ENCODE results near the gene HCFC1R1.

HCFC1R1 gene

GRCh38 chr16:3059723-3060242 is 36.0 kb upstream of the HCFC1R1 start:
- Histone ChIP-seq H3K79me2 (ENCODE audit: insufficient read depth, low read length) (peaks cover 27% of the 10 kb centered on the region), H4K20me1 (ENCODE audit: insufficient read depth, low read length) (peaks cover 12% of the 10 kb centered on the region; the same call in 1 of the 2 replicates), H3K4me2 (ENCODE audit: insufficient read depth, low read length) (peak overlapping the region; percentile 83), H3K36me3 (ENCODE audit: insufficient read depth, low read length) (peaks cover 25% of the 10 kb centered on the region), H3K27me3 (ENCODE audit: insufficient read depth, low read length, poor library complexity) (no peaks in the 10 kb centered on the region), H3K9me3 (ENCODE audit: insufficient read depth, low read length, severe bottlenecking) (no peaks in the 10 kb centered on the region), H3K4me3 (ENCODE audit: low read depth in 1 of 2, low read length in 2 of 2) (peak overlapping the region; percentile 51 to 74; a peak in 3 of 4 replicates), H3K9ac (ENCODE audit: low read depth, low read length) (peak overlapping the region; percentile 83), H3K27ac (ENCODE audit: low read length) (peak overlapping the region; percentile 90), H2AFZ (ENCODE audit: low read depth, low read length) (peak overlapping the region; percentile 76), H3K4me1 (ENCODE audit: insufficient read depth, low read length) (peaks cover 36% of the 10 kb centered on the region)
- no peak for TF ChIP-seq EZH2 (IDR thresholded peaks at IDR 0.05; ENCODE audit: borderline replicate concordance, low read depth, low read length, severe bottlenecking)
- no peak for TF ChIP-seq CTCF (IDR thresholded peaks at IDR 0.05; ENCODE audit: borderline replicate concordance, extremely low read depth, low read length, poor library complexity, severe bottlenecking)
- DNase-seq, result no peak
- ATAC-seq (ENCODE audit: insufficient read depth, low read depth), result no peak

- H3K4me3 ChIP-seq (ENCODE audit: low read depth in 1 of 2, low read length in 2 of 2), result peak overlapping the region; percentile 51 to 74
These were observed 35.4 kb upstream of the HCFC1R1 start for GRCh38 chr16:3059041-3059722.

GRCh38 chr16:3058139-3059030 is 34.6 kb upstream of the HCFC1R1 start:
- Histone ChIP-seq H3K4me3 (ENCODE audit: low read depth in 1 of 2, low read length in 2 of 2) (peak overlapping the region; percentile 51 to 74), H3K79me2 (ENCODE audit: insufficient read depth, low read length) (peaks cover 23% of the 10 kb centered on the region), H3K27ac (ENCODE audit: low read length) (peak overlapping the region; percentile 81), H3K36me3 (ENCODE audit: insufficient read depth, low read length) (peaks cover 37% of the 10 kb centered on the region), H4K20me1 (ENCODE audit: insufficient read depth, low read length) (peaks cover 15% of the 10 kb centered on the region; the same call in 1 of the 2 replicates), H2AFZ (ENCODE audit: low read depth, low read length) (peak overlapping the region; percentile 61; the same call in 1 of the 2 replicates), H3K9ac (ENCODE audit: low read depth, low read length) (peak overlapping the region; percentile 83), H3K4me2 (ENCODE audit: insufficient read depth, low read length) (peak overlapping the region; percentile 83), H3K9me3 (ENCODE audit: insufficient read depth, low read length, severe bottlenecking) (no peaks in the 10 kb centered on the region), H3K4me1 (ENCODE audit: insufficient read depth, low read length) (peaks cover 32% of the 10 kb centered on the region), H3K27me3 (ENCODE audit: insufficient read depth, low read length, poor library complexity) (no peaks in the 10 kb centered on the region)
- peak; percentile 28 for ATAC-seq (ENCODE audit: insufficient read depth, low read depth)
- peak; percentile 55 for DNase-seq
- TF ChIP-seq EZH2 (IDR thresholded peaks at IDR 0.05; ENCODE audit: borderline replicate concordance, low read depth, low read length, severe bottlenecking) (no peak), CTCF (IDR thresholded peaks at IDR 0.05; ENCODE audit: borderline replicate concordance, extremely low read depth, low read length, poor library complexity, severe bottlenecking) (peak; percentile 31)

More at GRCh38 chr16:3059041-3059722, 35.4 kb upstream of the HCFC1R1 start:
- Histone ChIP-seq H4K20me1 (ENCODE audit: insufficient read depth, low read length) (peaks cover 12% of the 10 kb centered on the region; the same call in 1 of the 2 replicates), H3K27ac (ENCODE audit: low read length) (peak overlapping the region; percentile 90), H3K9me3 (ENCODE audit: insufficient read depth, low read length, severe bottlenecking) (no peaks in the 10 kb centered on the region), H3K9ac (ENCODE audit: low read depth, low read length) (peak overlapping the region; percentile 83), H3K79me2 (ENCODE audit: insufficient read depth, low read length) (peaks cover 23% of the 10 kb centered on the region), H3K4me1 (ENCODE audit: insufficient read depth, low read length) (peaks cover 31% of the 10 kb centered on the region), H3K27me3 (ENCODE audit: insufficient read depth, low read length, poor library complexity) (no peaks in the 10 kb centered on the region), H2AFZ (ENCODE audit: low read depth, low read length) (peak overlapping the region; percentile 76), H3K4me2 (ENCODE audit: insufficient read depth, low read length) (peak overlapping the region; percentile 83), H3K36me3 (ENCODE audit: insufficient read depth, low read length) (peaks cover 31% of the 10 kb centered on the region)
- DNase-seq, result peak; percentile 88
- TF ChIP-seq CTCF (IDR thresholded peaks at IDR 0.05; ENCODE audit: borderline replicate concordance, extremely low read depth, low read length, poor library complexity, severe bottlenecking) (peak; percentile 83), EZH2 (IDR thresholded peaks at IDR 0.05; ENCODE audit: borderline replicate concordance, low read depth, low read length, severe bottlenecking) (no peak)
- ATAC-seq (ENCODE audit: insufficient read depth, low read depth), result peak; percentile 91
